Trophoblast cell (in vitro differentiated cells and primary cell): ENCODE results near the gene UTP3.
A peak's percentile ranks its signal among the peaks of the same experiment; 100 is the strongest.
"Not testable (repeated sequence)": the region's sequence is repeated elsewhere in the genome, so short reads cannot be mapped to it uniquely, and the experiment has no call there.

ENCODE experiments used
- DNase-seq, 2 donors: peaks; one replicate each; pipeline ENCODE4 v3.0.0-alpha.2; 2016
- H2AFZ ChIP-seq: 2 replicates; pipeline ENCODE4 v1.6.1; 2013; ENCODE audit warnings: low read length, moderate library complexity, mild to moderate bottlenecking; ENCODE audit not compliant: insufficient read depth, poor library complexity
- H2AK5ac ChIP-seq: 2 replicates; pipeline ENCODE4 v1.6.1; 2013; ENCODE audit warnings: mild to moderate bottlenecking, low read length
- H2BK120ac ChIP-seq: 2 replicates; pipeline ENCODE4 v1.6.1; 2013; ENCODE audit warnings: low read length, mild to moderate bottlenecking, moderate library complexity; ENCODE audit not compliant: insufficient read depth, poor library complexity
- H2BK12ac ChIP-seq: 2 replicates; pipeline ENCODE4 v1.6.1; 2013; ENCODE audit warnings: mild to moderate bottlenecking, low read length, moderate library complexity
- H2BK5ac ChIP-seq: 2 replicates; pipeline ENCODE4 v1.6.1; 2013; ENCODE audit warnings: low read length, low read depth, moderate library complexity, mild to moderate bottlenecking; ENCODE audit not compliant: poor library complexity
- H3K14ac ChIP-seq: 2 replicates; pipeline ENCODE4 v1.6.1; 2013; ENCODE audit warnings: mild to moderate bottlenecking, low read length
- H3K18ac ChIP-seq: 2 replicates; pipeline ENCODE4 v1.6.1; 2013; ENCODE audit warnings: mild to moderate bottlenecking, low read length
- H3K23ac ChIP-seq: 2 replicates; pipeline ENCODE4 v1.6.1; 2013; ENCODE audit warnings: low read length
- H3K27ac ChIP-seq: 2 replicates; pipeline ENCODE4 v1.5.1; 2013; ENCODE audit warnings: low read depth, mild to moderate bottlenecking, inconsistent platforms, low read length, moderate library complexity
- H3K27me3 ChIP-seq: 2 replicates; pipeline ENCODE4 v1.6.1; 2013; ENCODE audit warnings: inconsistent platforms, mild to moderate bottlenecking, low read length, moderate library complexity; ENCODE audit not compliant: insufficient read depth
- H3K36me3 ChIP-seq, 2 experiments: 1 replicate in 1 of 2; 2 replicates in 1 of 2; pipeline ENCODE4 v1.6.1; 2013; ENCODE audit warnings: low read length in 2 of 2, mild to moderate bottlenecking in 2 of 2, moderate library complexity in 1 of 2; ENCODE audit not compliant: insufficient read depth in 2 of 2, control insufficient read depth in 1 of 2
- H3K4ac ChIP-seq: 2 replicates; pipeline ENCODE4 v1.6.1; 2013; ENCODE audit warnings: low read depth, mild to moderate bottlenecking, low read length, moderate library complexity
- H3K4me1 ChIP-seq, 2 experiments: 1 replicate in 1 of 2; 2 replicates in 1 of 2; pipeline ENCODE4 v1.6.1; 2013; ENCODE audit warnings: low read length in 2 of 2, mild to moderate bottlenecking in 2 of 2, moderate library complexity in 1 of 2; ENCODE audit not compliant: insufficient read depth in 2 of 2, control insufficient read depth in 1 of 2
- H3K4me2 ChIP-seq: 2 replicates; pipeline ENCODE4 v1.6.1; 2013; ENCODE audit warnings: inconsistent platforms, mild to moderate bottlenecking, low read length, moderate library complexity
- H3K4me3 ChIP-seq: 2 replicates; pipeline ENCODE4 v1.5.1; 2013; ENCODE audit warnings: mild to moderate bottlenecking, low read depth, low read length, inconsistent platforms
- H3K79me1 ChIP-seq: one replicate; pipeline ENCODE4 v1.6.1; 2013; ENCODE audit warnings: low read length
- H3K79me2 ChIP-seq: 2 replicates; pipeline ENCODE4 v1.6.1; 2013; ENCODE audit warnings: low read length, mild to moderate bottlenecking; ENCODE audit not compliant: control insufficient read depth, insufficient read depth, poor library complexity
- H3K9ac ChIP-seq: 2 replicates; pipeline ENCODE4 v1.6.1; 2013; ENCODE audit warnings: mild to moderate bottlenecking, low read length
- H3K9me3 ChIP-seq: 2 replicates; pipeline ENCODE4 v1.6.1; 2013; ENCODE audit warnings: low read depth, mild to moderate bottlenecking, control low read depth, inconsistent platforms, low read length; ENCODE audit not compliant: insufficient read depth
- H4K12ac ChIP-seq: 2 replicates; pipeline ENCODE4 v1.6.1; 2013; ENCODE audit warnings: low read depth, mild to moderate bottlenecking, low read length, moderate library complexity
- H4K8ac ChIP-seq: 2 replicates; pipeline ENCODE4 v1.6.1; 2013; ENCODE audit warnings: low read depth, mild to moderate bottlenecking, low read length, moderate library complexity
- H4K91ac ChIP-seq: one replicate; pipeline ENCODE4 v1.6.1; 2013; ENCODE audit warnings: low read depth, mild to moderate bottlenecking, low read length, moderate library complexity
- WGBS: extraction: QIAGEN DNeasy Blood & Tissue Kit; methylation state at CpG from one replicate; pipeline ENCODE4 v1.1.7; 2013; ENCODE audit warnings: missing lambda C conversion rate; ENCODE audit not compliant: insufficient read length, insufficient coverage; ENCODE audit errors: extremely low coverage; 5-methylcytosine and 5-hydroxymethylcytosine counted together

The UTP3 gene

GRCh38 chr4:70661309-70661922, 26.9 kb upstream of the UTP3 start:
- not testable (repeated sequence) for H2AK5ac ChIP-seq, H3K79me2 ChIP-seq
- no CpG with 5 or more reads among the region's 5 CpGs for WGBS

GRCh38 chr4:70666369-70666768, 22.0 kb upstream of the UTP3 start, which contains the start of gene JCHAIN:
Gene JCHAIN, minus strand, starts transcription at chr4:70666508. Its CDS starts 18 bp downstream, at chr4:70666490.
- no peak for DNase-seq
- Histone ChIP-seq H2BK12ac (no peak within 1 kb of the TSS), H3K18ac (no peak within 1 kb of the TSS), H3K14ac (no peak within 1 kb of the TSS), H2BK120ac (no peak within 1 kb of the TSS), H4K91ac (no peak within 1 kb of the TSS), H3K36me3 (no peaks in the 10 kb centered on the region), H2BK5ac (no peak within 1 kb of the TSS), H3K4me2 (no peak within 1 kb of the TSS), H3K23ac (no peak within 1 kb of the TSS), H3K27me3 (no peaks in the 10 kb centered on the region), H4K12ac (no peak within 1 kb of the TSS), H3K27ac (no peak within 1 kb of the TSS), H4K8ac (no peak within 1 kb of the TSS), H3K4me3 (no peak within 1 kb of the TSS), H3K9ac (no peak within 1 kb of the TSS), H3K4ac (no peak within 1 kb of the TSS), H3K4me1 (no peaks in the 10 kb centered on the region), H3K9me3 (no peaks in the 10 kb centered on the region), H3K79me1 (no peaks in the 10 kb centered on the region), H3K79me2 (no peaks in the 10 kb centered on the region), H2AK5ac (no peak within 1 kb of the TSS), H2AFZ (no peak within 1 kb of the TSS)
- no CpG with 5 or more reads among the region's 1 CpG for WGBS

More at GRCh38 chr4:70661309-70661922, 26.9 kb upstream of the UTP3 start:
- H3K27me3 ChIP-seq, H3K18ac ChIP-seq, H3K4me3 ChIP-seq, H3K36me3 ChIP-seq, H3K4ac ChIP-seq, H3K9me3 ChIP-seq, H3K9ac ChIP-seq, H3K27ac ChIP-seq, H3K23ac ChIP-seq, H2BK5ac ChIP-seq, H4K12ac ChIP-seq, H3K4me2 ChIP-seq, H4K8ac ChIP-seq, H3K4me1 ChIP-seq, H3K14ac ChIP-seq, H2BK120ac ChIP-seq, H2BK12ac ChIP-seq, H4K91ac ChIP-seq, H3K79me1 ChIP-seq, DNase-seq, H2AFZ ChIP-seq: not testable (repeated sequence)

- Histone ChIP-seq H2BK120ac (no peak overlapping the region), H4K12ac (no peak overlapping the region), H3K36me3 (no peaks in the 10 kb centered on the region), H3K9me3 (no peaks in the 10 kb centered on the region), H3K14ac (no peak overlapping the region), H3K4me2 (no peak overlapping the region), H3K27me3 (no peaks in the 10 kb centered on the region), H4K91ac (no peak overlapping the region), H3K4me1 (no peaks in the 10 kb centered on the region), H2AFZ (no peak overlapping the region), H3K27ac (no peak overlapping the region), H2BK12ac (no peak overlapping the region), H3K4me3 (no peak overlapping the region), H3K79me2 (no peaks in the 10 kb centered on the region), H4K8ac (no peak overlapping the region), H3K79me1 (no peaks in the 10 kb centered on the region), H3K4ac (no peak overlapping the region), H2AK5ac (no peak overlapping the region), H3K18ac (no peak overlapping the region), H3K23ac (no peak overlapping the region), H3K9ac (no peak overlapping the region), H2BK5ac (no peak overlapping the region)
- WGBS: no CpG with 5 or more reads among the region's 3 CpGs
- DNase-seq: no peak
These were observed 20.4 kb upstream of the UTP3 start for GRCh38 chr4:70667740-70668535.

DNA sequence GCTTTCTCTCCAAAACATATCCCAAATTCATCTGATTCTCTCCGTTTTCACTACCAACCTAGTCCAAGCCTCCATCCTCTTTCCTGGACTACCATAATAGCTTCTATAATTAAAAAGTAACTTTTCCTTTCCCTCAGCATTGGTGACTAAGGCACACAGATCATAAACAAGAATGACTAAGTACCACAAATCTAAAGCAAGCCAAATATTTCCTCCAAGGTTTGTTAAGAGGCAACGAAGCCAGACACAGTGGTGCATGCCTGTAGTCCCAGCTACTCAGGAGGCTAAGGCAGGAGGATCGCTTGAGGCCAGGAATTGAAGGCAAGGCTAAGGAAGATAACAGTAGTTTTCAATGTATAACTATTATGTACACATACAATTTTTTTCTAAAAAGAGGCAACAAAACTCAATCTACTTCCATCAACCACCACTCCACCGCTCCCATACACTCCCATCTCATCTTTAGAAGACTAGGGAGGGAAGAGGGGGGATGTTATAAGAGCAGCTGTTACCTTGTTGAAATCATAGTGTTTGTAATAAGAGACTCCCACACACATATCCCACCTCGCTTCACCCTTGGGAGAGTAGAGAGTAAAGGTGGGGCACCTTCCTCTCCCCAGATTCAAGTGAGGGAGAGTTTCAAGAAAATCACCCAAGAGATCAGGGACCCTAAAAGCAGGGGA, 17.9 kb upstream of the UTP3 start:
- H3K79me2 ChIP-seq: no peaks in the 10 kb centered on the region
- no CpG with 5 or more reads among the region's 5 CpGs for whole genome bisulfite sequencing
- H3K27me3 ChIP-seq: no peaks in the 10 kb centered on the region
- no peak overlapping the region for H2BK12ac ChIP-seq
- H3K79me1 ChIP-seq: no peaks in the 10 kb centered on the region
- peak overlapping the region; percentile 61 for H3K23ac ChIP-seq
- H2AFZ ChIP-seq: no peak overlapping the region
- H4K8ac ChIP-seq: no peak overlapping the region
- no peak overlapping the region for H3K4ac ChIP-seq
- no peak overlapping the region for H2BK120ac ChIP-seq
- no peak overlapping the region for H3K18ac ChIP-seq
- H3K4me2 ChIP-seq: no peak overlapping the region
- H3K27ac ChIP-seq: no peak overlapping the region
- H3K14ac ChIP-seq: no peak overlapping the region
- DNase-seq: no peak
- no peaks in the 10 kb centered on the region for H3K9me3 ChIP-seq
- no peak overlapping the region for H2BK5ac ChIP-seq
- no peaks in the 10 kb centered on the region for H3K36me3 ChIP-seq
- no peak overlapping the region for H3K9ac ChIP-seq
- no peak overlapping the region for H4K91ac ChIP-seq
- no peak overlapping the region for H3K4me3 ChIP-seq
- no peaks in the 10 kb centered on the region for H3K4me1 ChIP-seq
- H2AK5ac ChIP-seq: no peak overlapping the region
- H4K12ac ChIP-seq: no peak overlapping the region
